Suprapubic skin (tissue), 4 donors: ENCODE measurements around the gene CRYGS.

ENCODE experiments used
- CTCF ChIP-seq, 2 donors: fragments of 200-600 bp in 1 of 2; fragments of 450-650 bp in 1 of 2; sonication (generic) in 1 of 2; IDR thresholded peaks; one replicate each; pipeline ENCODE4 v1.5.1; 2016 to 2019; ENCODE audit warnings: antibody characterized with exemption in 2 of 2, mild to moderate bottlenecking in 1 of 2, moderate library complexity in 1 of 2
- EP300 ChIP-seq: sonication (generic); formaldehyde crosslinking; IDR thresholded peaks from one replicate; pipeline ENCODE4 v1.6.1; 2017; ENCODE audit warnings: antibody characterized with exemption
- POLR2A ChIP-seq, 2 donors: fragments of 450-650 bp; IDR thresholded peaks; one replicate each; pipeline ENCODE4 v1.6.1; 2017; ENCODE audit warnings: antibody characterized with exemption in 2 of 2, mild to moderate bottlenecking in 2 of 2, moderate library complexity in 2 of 2
- POLR2AphosphoS5 ChIP-seq, 3 donors: sonication (generic); formaldehyde crosslinking; IDR thresholded peaks; one replicate each; pipeline ENCODE4 v1.6.1; 2017; ENCODE audit warnings: antibody characterized with exemption in 3 of 3

- TF ChIP-seq POLR2A (IDR thresholded peaks at IDR 0.05) (no peak), CTCF (IDR thresholded peaks at IDR 0.05) (no peak), POLR2AphosphoS5 (IDR thresholded peaks at IDR 0.05) (no peak), EP300 (no peak)
These were observed 46.6 kb downstream of the CRYGS start for GRCh38 chr3:186497608-186498007.
